ENCODE measurements around the gene BLID. TPM values are rescaled to one million over a fixed set of nuclear protein-coding genes. Genes with fewer than 3 reads are reported as not detected.

BLID gene
- total RNA-seq, 1 donor from 2014 or later: 1.2 TPM

DNA sequence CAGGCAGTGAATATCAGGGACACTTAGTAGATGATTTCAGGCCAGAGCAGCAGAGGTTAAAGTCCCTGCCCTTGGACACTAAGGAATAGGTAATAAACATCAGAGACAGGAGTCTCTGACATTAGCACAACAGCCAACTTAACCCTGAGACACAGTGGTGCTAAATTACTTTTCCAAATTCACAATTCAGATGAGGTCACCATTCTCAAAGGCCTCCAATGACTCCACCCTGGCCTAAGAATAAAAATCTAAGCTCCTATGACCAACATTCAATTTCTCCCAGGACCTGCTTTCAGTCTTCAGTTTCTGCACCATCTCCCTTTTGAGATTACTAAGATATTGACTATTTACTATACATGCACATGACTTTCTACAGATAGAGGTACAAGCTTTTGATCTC, 42.0 kb downstream of the BLID start:
- Histone ChIP-seq H3K79me2 (ENCODE audit: insufficient read depth, low read length) (no peaks in the 10 kb centered on the region), H3K4me2 (ENCODE audit: low read length) (no peak overlapping the region), H3K36me3 (ENCODE audit: insufficient read depth, low read length) (no peaks in the 10 kb centered on the region), H3K9ac (ENCODE audit: low read length) (no peak overlapping the region), H3K27me3 (ENCODE audit: insufficient read depth, low read length) (no peaks in the 10 kb centered on the region), H3K4me1 (ENCODE audit: insufficient read depth, low read length) (peaks cover under 1% of the 10 kb centered on the region), H4K20me1 (ENCODE audit: insufficient read depth, low read length) (no peaks in the 10 kb centered on the region), H3K9me3 (ENCODE audit: insufficient read depth, low read depth, low read length) (no peaks in the 10 kb centered on the region), H2AFZ (ENCODE audit: low read depth, low read length) (no peak overlapping the region), H3K27ac (ENCODE audit: low read depth, low read length) (no peak overlapping the region), H3K4me3 (ENCODE audit: insufficient read depth, low read depth, low read length) (no peak overlapping the region)
- Mint-ChIP-seq H3K4me3 (ENCODE audit: unreplicated experiment) (no peak overlapping the region), H3K4me1 (ENCODE audit: low read depth, unreplicated experiment) (peaks cover 24% of the 10 kb centered on the region), H3K27ac (ENCODE audit: unreplicated experiment) (no peak overlapping the region), H3K36me3 (ENCODE audit: low read depth, unreplicated experiment) (no peaks in the 10 kb centered on the region), H3K9me3 (ENCODE audit: unreplicated experiment) (no peaks in the 10 kb centered on the region), H3K27me3 (ENCODE audit: low read depth, unreplicated experiment) (no peaks in the 10 kb centered on the region)
- TF ChIP-seq CTCF (IDR thresholded peaks at IDR 0.05; ENCODE audit: insufficient read depth, low read depth, low read length): no peak
- TF ChIP-seq EZH2 (IDR thresholded peaks at IDR 0.05; ENCODE audit: insufficient read depth, low read length): no peak
- DNase-seq (ENCODE audit: low read depth): no peak
- no peak for FAIRE-seq

DNA sequence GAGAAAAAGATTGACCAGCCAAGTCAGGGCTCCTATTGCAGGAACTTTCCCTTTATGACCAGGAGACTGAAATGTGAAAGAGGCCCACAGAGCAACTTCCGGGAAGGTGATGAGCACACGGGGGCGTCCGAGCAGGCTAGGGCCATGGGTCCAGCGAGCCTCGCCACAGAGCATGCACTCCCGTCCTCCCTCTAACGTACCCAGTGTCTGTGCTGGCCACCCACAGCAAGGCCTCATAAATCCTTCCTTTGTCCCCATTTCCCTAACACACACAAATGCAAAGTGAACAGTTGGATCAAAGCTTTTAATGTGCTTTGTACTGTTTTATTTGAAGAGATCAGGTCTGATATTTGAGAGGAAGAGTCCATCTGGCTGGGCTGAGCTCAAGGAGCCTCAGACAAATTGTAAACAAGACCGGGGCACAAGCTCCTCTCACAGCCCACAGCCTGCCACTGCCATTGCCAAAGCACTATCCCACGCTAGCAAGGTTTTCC, 44.3 kb downstream of the BLID start:
- no peak overlapping the region for H3K4me3 Mint-ChIP-seq (ENCODE audit: unreplicated experiment)
- FAIRE-seq: no peak
- Histone ChIP-seq H3K4me1 (ENCODE audit: insufficient read depth, low read length) (peaks cover 11% of the 10 kb centered on the region), H4K20me1 (ENCODE audit: insufficient read depth, low read length) (no peaks in the 10 kb centered on the region), H3K9ac (ENCODE audit: low read length) (no peak overlapping the region), H3K4me3 (ENCODE audit: insufficient read depth, low read depth, low read length) (no peak overlapping the region), H3K27me3 (ENCODE audit: insufficient read depth, low read length) (no peaks in the 10 kb centered on the region), H2AFZ (ENCODE audit: low read depth, low read length) (peak overlapping the region; percentile 8), H3K9me3 (ENCODE audit: insufficient read depth, low read depth, low read length) (no peaks in the 10 kb centered on the region), H3K4me2 (ENCODE audit: low read length) (no peak overlapping the region), H3K79me2 (ENCODE audit: insufficient read depth, low read length) (no peaks in the 10 kb centered on the region), H3K36me3 (ENCODE audit: insufficient read depth, low read length) (no peaks in the 10 kb centered on the region), H3K27ac (ENCODE audit: low read depth, low read length) (no peak overlapping the region)
- peaks cover 43% of the 10 kb centered on the region for H3K4me1 Mint-ChIP-seq (ENCODE audit: low read depth, unreplicated experiment)
- no peaks in the 10 kb centered on the region for H3K36me3 Mint-ChIP-seq (ENCODE audit: low read depth, unreplicated experiment)
- TF ChIP-seq EZH2 (IDR thresholded peaks at IDR 0.05; ENCODE audit: insufficient read depth, low read length) (no peak), CTCF (IDR thresholded peaks at IDR 0.05; ENCODE audit: insufficient read depth, low read depth, low read length) (no peak)
- H3K9me3 Mint-ChIP-seq (ENCODE audit: unreplicated experiment): no peaks in the 10 kb centered on the region
- H3K27me3 Mint-ChIP-seq (ENCODE audit: low read depth, unreplicated experiment): no peaks in the 10 kb centered on the region
- H3K27ac Mint-ChIP-seq (ENCODE audit: unreplicated experiment): peak overlapping the region; percentile 38
- no peak for DNase-seq (ENCODE audit: low read depth)

GRCh38 chr11:122069707-122070360, 46.2 kb downstream of the BLID start:
- Mint-ChIP-seq H3K27ac (ENCODE audit: unreplicated experiment) (peak overlapping the region; percentile 96), H3K27me3 (ENCODE audit: low read depth, unreplicated experiment) (no peaks in the 10 kb centered on the region), H3K4me3 (ENCODE audit: unreplicated experiment) (peak overlapping the region; percentile 64), H3K36me3 (ENCODE audit: low read depth, unreplicated experiment) (peaks cover 10% of the 10 kb centered on the region), H3K9me3 (ENCODE audit: unreplicated experiment) (peaks cover 8% of the 10 kb centered on the region), H3K4me1 (ENCODE audit: low read depth, unreplicated experiment) (peaks cover 43% of the 10 kb centered on the region)
- Histone ChIP-seq H3K79me2 (ENCODE audit: insufficient read depth, low read length) (no peaks in the 10 kb centered on the region), H3K27ac (ENCODE audit: low read depth, low read length) (peak overlapping the region; percentile 43), H3K4me1 (ENCODE audit: insufficient read depth, low read length) (peaks cover 11% of the 10 kb centered on the region), H3K4me3 (ENCODE audit: insufficient read depth, low read depth, low read length) (no peak overlapping the region), H3K36me3 (ENCODE audit: insufficient read depth, low read length) (no peaks in the 10 kb centered on the region), H3K9me3 (ENCODE audit: insufficient read depth, low read depth, low read length) (no peaks in the 10 kb centered on the region), H3K4me2 (ENCODE audit: low read length) (peak overlapping the region; percentile 74), H3K27me3 (ENCODE audit: insufficient read depth, low read length) (no peaks in the 10 kb centered on the region), H4K20me1 (ENCODE audit: insufficient read depth, low read length) (no peaks in the 10 kb centered on the region), H3K9ac (ENCODE audit: low read length) (peak overlapping the region; percentile 60), H2AFZ (ENCODE audit: low read depth, low read length) (no peak overlapping the region)
- FAIRE-seq (peak; percentile 50), DNase-seq (ENCODE audit: low read depth) (peak; percentile 91)
- TF ChIP-seq EZH2 (IDR thresholded peaks at IDR 0.05; ENCODE audit: insufficient read depth, low read length): no peak
- TF ChIP-seq CTCF (IDR thresholded peaks at IDR 0.05; ENCODE audit: insufficient read depth, low read depth, low read length): no peak
